MM.1S (cell line): Measurements from ENCODE around the gene UBL4B.

Experiments used
- DNase-seq: peaks from one replicate; pipeline ENCODE4 v3.0.0-alpha.2; 2015
- H2AFZ ChIP-seq: fragments of 300-600 bp; sonication (generic); 2 replicates; pipeline ENCODE4 v1.6.0; 2016; ENCODE audit warnings: antibody characterized with exemption, low read length
- H3F3A ChIP-seq: fragments of 300-600 bp; sonication (generic); 2 replicates; pipeline ENCODE4 v1.6.1; 2016; ENCODE audit warnings: mild to moderate bottlenecking, antibody characterized with exemption, low read length, moderate library complexity, mixed read lengths; ENCODE audit not compliant: insufficient read depth
- H3K27ac ChIP-seq: fragments of 300-600 bp; sonication (generic); 2 replicates; pipeline ENCODE4 v1.5.1; 2016; ENCODE audit warnings: mild to moderate bottlenecking, low read length
- H3K27me3 ChIP-seq: fragments of 300-600 bp; sonication (generic); replicated peaks from 2 replicates; pipeline ENCODE4 v1.6.0; 2016; ENCODE audit warnings: low read length; ENCODE audit not compliant: insufficient read depth
- H3K36me3 ChIP-seq: fragments of 300-600 bp; sonication (generic); replicated peaks from 2 replicates; pipeline ENCODE4 v1.6.1; 2016; ENCODE audit warnings: mild to moderate bottlenecking, low read length, mixed read lengths; ENCODE audit not compliant: insufficient read depth
- H3K4me1 ChIP-seq: fragments of 300-600 bp; sonication (generic); 2 replicates; pipeline ENCODE4 v1.6.1; 2016; ENCODE audit warnings: low read length, mixed read lengths
- H3K4me2 ChIP-seq: fragments of 300-600 bp; sonication (generic); 2 replicates; pipeline ENCODE4 v1.6.0; 2016; ENCODE audit warnings: low read depth, low read length
- H3K4me3 ChIP-seq: fragments of 300-600 bp; sonication (generic); 2 replicates; pipeline ENCODE4 v1.5.1; 2016; ENCODE audit warnings: low read length, mixed read lengths
- H3K79me2 ChIP-seq: fragments of 300-600 bp; sonication (generic); 2 replicates; pipeline ENCODE4 v1.6.1; 2016; ENCODE audit warnings: mixed run types, low read length, mixed read lengths
- H3K9ac ChIP-seq: fragments of 300-600 bp; sonication (generic); 2 replicates; pipeline ENCODE4 v1.6.1; 2016; ENCODE audit warnings: low read length, mixed read lengths
- H3K9me2 ChIP-seq: fragments of 300-600 bp; sonication (generic); replicated peaks from 2 replicates; pipeline ENCODE4 v1.6.1; 2016; ENCODE audit warnings: mild to moderate bottlenecking, low read length, mixed read lengths; ENCODE audit not compliant: insufficient read depth
- H3K9me3 ChIP-seq: fragments of 300-600 bp; sonication (generic); replicated peaks from 2 replicates; pipeline ENCODE4 v1.6.1; 2016; ENCODE audit warnings: mild to moderate bottlenecking, low read length, mixed read lengths; ENCODE audit not compliant: insufficient read depth
- H4K20me1 ChIP-seq: fragments of 300-600 bp; sonication (generic); 2 replicates; pipeline ENCODE4 v1.6.1; 2016; ENCODE audit warnings: mild to moderate bottlenecking, low read length, moderate library complexity, mixed read lengths; ENCODE audit not compliant: insufficient read depth
- EZH2 ChIP-seq: fragments of 300-600 bp; sonication (generic); optimal IDR thresholded peaks from 2 replicates; pipeline ENCODE3; 2017; ENCODE audit warnings: low read depth, mild to moderate bottlenecking, antibody characterized with exemption, low read length, mixed read lengths
- EZH2phosphoT487 ChIP-seq: fragments of 300-600 bp; sonication (generic); IDR thresholded peaks from 2 replicates; pipeline ENCODE4 v1.6.1; 2018; ENCODE audit warnings: antibody characterized with exemption, low read length
- TF ChIP-seq, protein P1 (sequence below): fragments of 300-600 bp; sonication (generic); IDR thresholded peaks from 2 replicates; pipeline ENCODE4 v1.5.1; 2016; ENCODE audit warnings: antibody characterized with exemption, low read length, mixed read lengths

Gene UBL4B

GRCh38 chr1:110097507-110098221 is 14.6 kb upstream of the UBL4B start:
- no peak overlapping the region for H3K9ac ChIP-seq
- no peak for TF ChIP-seq EZH2
- no peak for TF ChIP-seq EZH2phosphoT487
- TF ChIP-seq, protein P1, sequence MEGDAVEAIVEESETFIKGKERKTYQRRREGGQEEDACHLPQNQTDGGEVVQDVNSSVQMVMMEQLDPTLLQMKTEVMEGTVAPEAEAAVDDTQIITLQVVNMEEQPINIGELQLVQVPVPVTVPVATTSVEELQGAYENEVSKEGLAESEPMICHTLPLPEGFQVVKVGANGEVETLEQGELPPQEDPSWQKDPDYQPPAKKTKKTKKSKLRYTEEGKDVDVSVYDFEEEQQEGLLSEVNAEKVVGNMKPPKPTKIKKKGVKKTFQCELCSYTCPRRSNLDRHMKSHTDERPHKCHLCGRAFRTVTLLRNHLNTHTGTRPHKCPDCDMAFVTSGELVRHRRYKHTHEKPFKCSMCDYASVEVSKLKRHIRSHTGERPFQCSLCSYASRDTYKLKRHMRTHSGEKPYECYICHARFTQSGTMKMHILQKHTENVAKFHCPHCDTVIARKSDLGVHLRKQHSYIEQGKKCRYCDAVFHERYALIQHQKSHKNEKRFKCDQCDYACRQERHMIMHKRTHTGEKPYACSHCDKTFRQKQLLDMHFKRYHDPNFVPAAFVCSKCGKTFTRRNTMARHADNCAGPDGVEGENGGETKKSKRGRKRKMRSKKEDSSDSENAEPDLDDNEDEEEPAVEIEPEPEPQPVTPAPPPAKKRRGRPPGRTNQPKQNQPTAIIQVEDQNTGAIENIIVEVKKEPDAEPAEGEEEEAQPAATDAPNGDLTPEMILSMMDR, result no peak
- no peaks in the 10 kb centered on the region for H3K79me2 ChIP-seq
- H3K4me3 ChIP-seq, result no peak overlapping the region
- no peak overlapping the region for H3K4me2 ChIP-seq
- H2AFZ ChIP-seq, result no peak overlapping the region
- H3K27ac ChIP-seq, result no peak overlapping the region
- no peaks in the 10 kb centered on the region for H3K9me3 ChIP-seq
- no peaks in the 10 kb centered on the region for H3F3A ChIP-seq
- no peaks in the 10 kb centered on the region for H3K36me3 ChIP-seq
- no peaks in the 10 kb centered on the region for H3K9me2 ChIP-seq
- no peaks in the 10 kb centered on the region for H3K27me3 ChIP-seq
- H4K20me1 ChIP-seq, result no peaks in the 10 kb centered on the region
- no peak for DNase-seq
- no peaks in the 10 kb centered on the region for H3K4me1 ChIP-seq

DNA sequence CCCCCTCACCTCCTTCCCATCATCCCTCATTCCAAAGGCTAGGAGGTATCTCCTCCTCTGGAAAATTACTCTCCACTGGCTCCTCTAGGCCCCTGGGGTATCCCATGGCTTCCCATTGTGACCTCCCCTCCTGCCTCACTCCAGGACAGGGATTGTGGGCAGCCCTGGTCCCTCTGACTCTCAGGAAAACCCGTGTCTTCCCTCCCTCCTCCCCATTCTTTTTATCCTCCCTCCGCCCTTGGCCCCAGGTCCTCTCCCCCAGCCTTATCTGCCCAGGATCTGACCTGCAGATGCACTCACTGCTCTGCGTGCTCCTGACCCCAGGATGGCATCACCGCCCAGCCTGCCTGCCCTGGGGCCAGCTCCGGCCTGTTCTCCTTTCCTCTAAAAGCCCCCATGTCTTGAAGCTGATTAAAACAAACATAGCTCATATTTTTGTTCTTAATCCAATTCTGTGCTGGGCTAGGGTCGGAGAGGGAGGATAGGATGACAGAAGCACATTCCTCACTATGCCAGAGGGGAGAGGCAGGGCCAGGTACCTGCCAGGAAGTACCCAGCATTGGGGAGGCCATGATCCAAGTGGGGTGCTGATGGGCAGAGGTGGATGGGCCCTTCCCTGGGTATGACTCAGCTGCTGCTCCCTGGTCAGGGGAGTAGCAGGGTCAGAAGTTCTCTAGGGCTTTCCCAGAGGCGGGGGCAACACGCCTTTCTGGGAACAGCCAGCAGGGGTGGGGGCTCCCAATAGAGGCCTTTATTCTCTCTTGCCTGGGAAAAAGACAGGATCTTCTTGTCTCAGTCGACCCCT is 13.8 kb upstream of the UBL4B start:
- Histone ChIP-seq H3K79me2 (no peaks in the 10 kb centered on the region), H3K4me2 (no peak overlapping the region), H3K9me3 (no peaks in the 10 kb centered on the region), H2AFZ (no peak overlapping the region), H3K9me2 (no peaks in the 10 kb centered on the region), H3F3A (no peaks in the 10 kb centered on the region), H3K27ac (no peak overlapping the region), H3K27me3 (no peaks in the 10 kb centered on the region), H3K36me3 (no peaks in the 10 kb centered on the region), H3K4me1 (no peaks in the 10 kb centered on the region), H3K9ac (no peak overlapping the region), H4K20me1 (no peaks in the 10 kb centered on the region), H3K4me3 (no peak overlapping the region)
- TF ChIP-seq, protein P1, result no peak
- no peak for TF ChIP-seq EZH2phosphoT487
- TF ChIP-seq EZH2, result no peak
- no peak for DNase-seq

- no peak for DNase-seq
- H4K20me1 ChIP-seq, result no peaks in the 10 kb centered on the region
- H3K27ac ChIP-seq, result no peak overlapping the region
- H3K4me1 ChIP-seq, result no peaks in the 10 kb centered on the region
- H2AFZ ChIP-seq, result no peak overlapping the region
- no peaks in the 10 kb centered on the region for H3K36me3 ChIP-seq
- no peak overlapping the region for H3K9ac ChIP-seq
- H3F3A ChIP-seq, result no peaks in the 10 kb centered on the region
- no peaks in the 10 kb centered on the region for H3K9me2 ChIP-seq
- no peaks in the 10 kb centered on the region for H3K27me3 ChIP-seq
- H3K9me3 ChIP-seq, result no peaks in the 10 kb centered on the region
- H3K79me2 ChIP-seq, result no peaks in the 10 kb centered on the region
- no peak overlapping the region for H3K4me2 ChIP-seq
- no peak for TF ChIP-seq EZH2phosphoT487
- TF ChIP-seq, protein P1, result no peak
- no peak for TF ChIP-seq EZH2
- no peak overlapping the region for H3K4me3 ChIP-seq
Measured at GRCh38 chr1:110100335-110100734, 11.9 kb upstream of the UBL4B start.
